ENCODE results near the gene SLC35A3. TPM values are rescaled to one million over a fixed set of nuclear protein-coding genes. Genes with fewer than 3 reads are reported as not detected.
A peak's percentile ranks its signal among the peaks of the same experiment; 100 is the strongest.
"Not testable (repeated sequence)": the region's sequence is repeated elsewhere in the genome, so short reads cannot be mapped to it uniquely, and the experiment has no call there.

Gene SLC35A3
- total RNA-seq, 1 experiment from 2014 or later: 22.9 TPM

DNA sequence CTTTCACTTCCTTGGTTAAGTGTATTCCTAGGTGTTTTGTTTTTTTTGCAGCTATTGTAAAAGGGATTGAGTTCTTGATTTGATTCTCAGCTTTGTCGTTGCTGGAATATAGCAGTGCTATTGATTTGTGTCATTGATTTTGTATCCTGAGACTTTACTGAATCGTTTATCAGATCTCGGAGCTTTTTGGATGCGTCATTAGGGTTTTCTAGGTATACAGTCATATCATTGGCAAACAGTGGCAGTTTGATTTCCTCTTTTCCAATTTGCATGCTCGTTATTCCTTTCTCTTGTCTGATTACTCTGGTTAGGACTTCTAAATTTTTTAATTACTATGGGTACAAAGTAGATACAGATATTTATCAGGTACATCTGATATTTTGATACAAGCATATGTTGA lies 75.4 kb downstream of the SLC35A3 start:
- POLR2A ChIA-PET (ENCODE audit: unreplicated experiment): no interaction called here
- peaks cover 100% of the 10 kb centered on the region for H3K79me2 ChIP-seq (ENCODE audit: low read depth)
- CTCF ChIA-PET: no interaction called here
- no peaks in the 10 kb centered on the region for H3F3A ChIP-seq (ENCODE audit: insufficient read depth, low read depth)
- no peak for DNase-seq
- H3K9me3 ChIP-seq (ENCODE audit: insufficient read depth, low read depth): peaks cover 9% of the 10 kb centered on the region
- peaks cover 19% of the 10 kb centered on the region for H4K20me1 ChIP-seq (ENCODE audit: insufficient read depth)
- BruUV-seq (replicated peaks): no TSS peak
- no peaks in the 10 kb centered on the region for H3K27me3 ChIP-seq (ENCODE audit: insufficient read depth, low read depth)
- no peak overlapping the region for H3K27ac ChIP-seq
- intact Hi-C loops (cut with micrococcal nuclease; ENCODE audit: unreplicated experiment): no loop called here
- peaks cover 17% of the 10 kb centered on the region; the same call in 1 of the 2 replicates for H3K36me3 ChIP-seq (ENCODE audit: low read depth)
- H2AFZ ChIP-seq: no peak overlapping the region
- peaks cover 19% of the 10 kb centered on the region for H3K4me1 ChIP-seq (replicated peaks; ENCODE audit: insufficient read depth)
- TF ChIP-seq EZH2 (IDR thresholded peaks at IDR 0.05; ENCODE audit: low read depth): no peak
- TF ChIP-seq, protein P1, sequence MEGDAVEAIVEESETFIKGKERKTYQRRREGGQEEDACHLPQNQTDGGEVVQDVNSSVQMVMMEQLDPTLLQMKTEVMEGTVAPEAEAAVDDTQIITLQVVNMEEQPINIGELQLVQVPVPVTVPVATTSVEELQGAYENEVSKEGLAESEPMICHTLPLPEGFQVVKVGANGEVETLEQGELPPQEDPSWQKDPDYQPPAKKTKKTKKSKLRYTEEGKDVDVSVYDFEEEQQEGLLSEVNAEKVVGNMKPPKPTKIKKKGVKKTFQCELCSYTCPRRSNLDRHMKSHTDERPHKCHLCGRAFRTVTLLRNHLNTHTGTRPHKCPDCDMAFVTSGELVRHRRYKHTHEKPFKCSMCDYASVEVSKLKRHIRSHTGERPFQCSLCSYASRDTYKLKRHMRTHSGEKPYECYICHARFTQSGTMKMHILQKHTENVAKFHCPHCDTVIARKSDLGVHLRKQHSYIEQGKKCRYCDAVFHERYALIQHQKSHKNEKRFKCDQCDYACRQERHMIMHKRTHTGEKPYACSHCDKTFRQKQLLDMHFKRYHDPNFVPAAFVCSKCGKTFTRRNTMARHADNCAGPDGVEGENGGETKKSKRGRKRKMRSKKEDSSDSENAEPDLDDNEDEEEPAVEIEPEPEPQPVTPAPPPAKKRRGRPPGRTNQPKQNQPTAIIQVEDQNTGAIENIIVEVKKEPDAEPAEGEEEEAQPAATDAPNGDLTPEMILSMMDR (conservative IDR thresholded peaks at IDR 0.05): no peak
- no peak overlapping the region for H3K4me3 ChIP-seq
- H3K9me2 ChIP-seq (ENCODE audit: insufficient read depth): no peaks in the 10 kb centered on the region
- H3K4me2 ChIP-seq: no peak overlapping the region

- POLR2A ChIA-PET (ENCODE audit: unreplicated experiment): not testable (repeated sequence)
Measured at GRCh38 chr1:100047235-100047708, 77.5 kb downstream of the SLC35A3 start.

DNA sequence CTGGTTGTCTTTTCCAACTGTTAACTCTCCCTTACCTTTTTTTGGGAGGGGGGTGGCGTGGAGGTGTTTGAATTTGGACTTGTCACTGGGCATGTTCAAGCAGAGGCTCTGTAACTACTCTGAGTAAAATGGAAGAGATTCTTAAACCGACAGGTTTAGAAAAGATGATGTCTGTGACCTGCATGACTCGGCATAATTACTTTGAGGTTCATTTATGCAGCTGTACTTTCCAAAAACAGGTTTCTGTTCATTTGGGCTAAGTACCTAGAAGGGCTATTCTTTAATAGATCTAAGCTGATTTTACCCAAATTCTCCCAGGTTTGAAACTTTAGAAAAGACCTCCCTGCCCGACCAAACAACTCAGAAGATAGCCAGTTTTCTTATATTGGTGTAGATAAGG lies 80.3 kb downstream of the SLC35A3 start:
- DNase-seq: no peak
- no TSS peak for BruUV-seq (replicated peaks)
- Histone ChIP-seq H3F3A (ENCODE audit: insufficient read depth, low read depth) (no peaks in the 10 kb centered on the region), H3K36me3 (ENCODE audit: low read depth) (peaks cover 27% of the 10 kb centered on the region), H3K9me3 (ENCODE audit: insufficient read depth, low read depth) (0 out of 2 replicates have a peak, but pooled peaks cover 2% of the 10 kb centered on the region), H3K9me2 (ENCODE audit: insufficient read depth) (no peaks in the 10 kb centered on the region), H3K27me3 (ENCODE audit: insufficient read depth, low read depth) (no peaks in the 10 kb centered on the region), H2AFZ (no peak overlapping the region), H3K79me2 (ENCODE audit: low read depth) (peaks cover 86% of the 10 kb centered on the region), H3K4me2 (no peak overlapping the region), H3K4me3 (no peak overlapping the region), H3K4me1 (replicated peaks; ENCODE audit: insufficient read depth) (peaks cover 10% of the 10 kb centered on the region), H4K20me1 (ENCODE audit: insufficient read depth) (0 out of 2 replicates have a peak, but pooled peaks cover 6% of the 10 kb centered on the region), H3K27ac (peak overlapping the region; percentile 55)
- POLR2A ChIA-PET (ENCODE audit: unreplicated experiment): no interaction called here
- CTCF ChIA-PET: no interaction called here
- intact Hi-C loops (cut with micrococcal nuclease; ENCODE audit: unreplicated experiment): no loop called here
- TF ChIP-seq EZH2 (IDR thresholded peaks at IDR 0.05; ENCODE audit: low read depth): no peak
- TF ChIP-seq, protein P1 (conservative IDR thresholded peaks at IDR 0.05): no peak

More at GRCh38 chr1:100047235-100047708, 77.5 kb downstream of the SLC35A3 start:
- H3K79me2 ChIP-seq (ENCODE audit: low read depth): peaks cover 98% of the 10 kb centered on the region
- BruUV-seq (replicated peaks); intact Hi-C loops (cut with micrococcal nuclease; ENCODE audit: unreplicated experiment); H3F3A ChIP-seq (ENCODE audit: insufficient read depth, low read depth); H4K20me1 ChIP-seq (ENCODE audit: insufficient read depth); H3K27me3 ChIP-seq (ENCODE audit: insufficient read depth, low read depth); H3K27ac ChIP-seq; H3K4me1 ChIP-seq (replicated peaks; ENCODE audit: insufficient read depth); H3K4me3 ChIP-seq; H3K9me3 ChIP-seq (ENCODE audit: insufficient read depth, low read depth); DNase-seq; CTCF ChIA-PET; H2AFZ ChIP-seq; H3K9me2 ChIP-seq (ENCODE audit: insufficient read depth); H3K4me2 ChIP-seq: not testable (repeated sequence)
- peaks cover 30% of the 10 kb centered on the region for H3K36me3 ChIP-seq (ENCODE audit: low read depth)

DNA sequence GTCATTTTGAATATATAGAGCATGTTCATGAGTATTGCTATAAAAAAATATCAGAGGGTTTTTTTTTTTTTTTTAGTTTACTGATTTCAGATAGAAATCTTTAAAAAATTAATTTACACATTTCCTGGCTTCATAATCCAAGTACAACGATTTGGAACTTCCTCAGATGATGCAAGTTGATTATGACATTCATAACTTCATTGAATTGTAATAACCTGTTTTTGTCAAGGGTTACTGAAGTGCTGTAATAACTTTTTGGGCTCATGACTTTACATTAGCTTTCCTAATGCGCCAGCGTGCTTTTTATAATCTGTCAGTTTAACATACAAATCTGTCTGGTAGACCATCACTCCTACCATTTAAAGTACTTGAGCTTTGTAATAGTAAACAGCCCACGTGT lies 81.6 kb downstream of the SLC35A3 start:
- H3K9me3 ChIP-seq (ENCODE audit: insufficient read depth, low read depth): 0 out of 2 replicates have a peak, but pooled peaks cover 2% of the 10 kb centered on the region
- no peak for DNase-seq
- ChIA-PET POLR2A (ENCODE audit: unreplicated experiment) (interaction anchor here (0.6 kb wide), 1 partner anchor 10 kb away, joined by 5 read pairs; no protein-coding TSS in a partner anchor), CTCF (no interaction called here)
- peaks cover 27% of the 10 kb centered on the region for H3K36me3 ChIP-seq (ENCODE audit: low read depth)
- H3K4me2 ChIP-seq: no peak overlapping the region
- TF ChIP-seq, protein P1 (conservative IDR thresholded peaks at IDR 0.05): no peak
- no peak for TF ChIP-seq EZH2 (IDR thresholded peaks at IDR 0.05; ENCODE audit: low read depth)
- peaks cover 10% of the 10 kb centered on the region for H3K4me1 ChIP-seq (replicated peaks; ENCODE audit: insufficient read depth)
- H2AFZ ChIP-seq: no peak overlapping the region
- no peak overlapping the region for H3K27ac ChIP-seq
- H4K20me1 ChIP-seq (ENCODE audit: insufficient read depth): 0 out of 2 replicates have a peak, but pooled peaks cover 6% of the 10 kb centered on the region
- BruUV-seq (replicated peaks): no TSS peak
- no peaks in the 10 kb centered on the region for H3K9me2 ChIP-seq (ENCODE audit: insufficient read depth)
- no peak overlapping the region for H3K4me3 ChIP-seq
- H3K79me2 ChIP-seq (ENCODE audit: low read depth): peaks cover 73% of the 10 kb centered on the region
- no peaks in the 10 kb centered on the region for H3K27me3 ChIP-seq (ENCODE audit: insufficient read depth, low read depth)
- intact Hi-C loops (cut with micrococcal nuclease; ENCODE audit: unreplicated experiment): no loop called here
- H3F3A ChIP-seq (ENCODE audit: insufficient read depth, low read depth): no peaks in the 10 kb centered on the region
